ENCODE results near the gene RGCC.

Gene RGCC

GRCh38 chr13:41459432-41460073, 2.2 kb downstream of the RGCC start:
- no peak overlapping the region; the same call in none of the 2 replicates for H3K4me3 ChIP-seq (ENCODE audit: low read depth, low read length)
- DNase-seq (ENCODE audit: low read depth), result no peak
- no peak for TF ChIP-seq CTCF (IDR thresholded peaks at IDR 0.05; ENCODE audit: low read depth, low read length, missing control alignments)

- no peak overlapping the region for H3K4me3 ChIP-seq (ENCODE audit: low read depth, low read length)
- no peak for DNase-seq (ENCODE audit: low read depth)
- TF ChIP-seq CTCF (IDR thresholded peaks at IDR 0.05; ENCODE audit: low read depth, low read length, missing control alignments), result no peak
Observed at GRCh38 chr13:41460074-41460465, 2.7 kb downstream of the RGCC start.

- TF ChIP-seq CTCF (IDR thresholded peaks at IDR 0.05; ENCODE audit: low read depth, low read length, missing control alignments), result no peak
- no peak for DNase-seq (ENCODE audit: low read depth)
- no peak overlapping the region for H3K4me3 ChIP-seq (ENCODE audit: low read depth, low read length)
Observed at GRCh38 chr13:41460930-41461329, 3.6 kb downstream of the RGCC start.

- TF ChIP-seq CTCF (IDR thresholded peaks at IDR 0.05; ENCODE audit: low read depth, low read length, missing control alignments), result no peak
- no peak for DNase-seq (ENCODE audit: low read depth)
- no peak overlapping the region for H3K4me3 ChIP-seq (ENCODE audit: low read depth, low read length)
Observed at GRCh38 chr13:41461527-41462139, 4.3 kb downstream of the RGCC start.

GRCh38 chr13:41462427-41462826, 5.1 kb downstream of the RGCC start:
- H3K4me3 ChIP-seq (ENCODE audit: low read depth, low read length), result no peak overlapping the region
- TF ChIP-seq CTCF (IDR thresholded peaks at IDR 0.05; ENCODE audit: low read depth, low read length, missing control alignments), result no peak
- DNase-seq (ENCODE audit: low read depth), result no peak

- TF ChIP-seq CTCF (IDR thresholded peaks at IDR 0.05; ENCODE audit: low read depth, low read length, missing control alignments), result no peak
- DNase-seq (ENCODE audit: low read depth), result no peak
- no peak overlapping the region; the same call in 1 of the 2 replicates for H3K4me3 ChIP-seq (ENCODE audit: low read depth, low read length)
Observed at GRCh38 chr13:41463838-41464602, 6.7 kb downstream of the RGCC start.

Data from GM12864 (cell line).